Vagina (tissue), 2 donors: ENCODE results near the gene MINDY3. TPM values are rescaled to one million over a fixed set of nuclear protein-coding genes. Genes with fewer than 3 reads are reported as not detected.

ENCODE experiments used
- DNase-seq, 2 donors: peaks; one replicate each; pipeline ENCODE4 v3.0.0-alpha.2; 2017; ENCODE audit errors: extremely low spot score in 2 of 2
- H3K27ac ChIP-seq: fragments of 200-600 bp; sonication (generic); one replicate; pipeline ENCODE4 v1.5.1; 2019
- H3K27me3 ChIP-seq: fragments of 200-600 bp; sonication (generic); one replicate; pipeline ENCODE4 v1.5.1; 2019
- H3K36me3 ChIP-seq, 2 donors: fragments of 200-600 bp; sonication (generic); one replicate each; pipeline ENCODE4 v1.5.1; 2017 to 2019
- H3K4me1 ChIP-seq: fragments of 200-600 bp; sonication (generic); one replicate; pipeline ENCODE4 v1.5.1; 2019
- H3K4me3 ChIP-seq, 2 donors: fragments of 200-600 bp; sonication (generic); 1 replicate in 1 of 2; 2 replicates in 1 of 2; pipeline ENCODE4 v1.5.1; 2016 to 2019
- H3K9me3 ChIP-seq: fragments of 200-600 bp; sonication (generic); one replicate; pipeline ENCODE4 v1.5.1; 2019
- CTCF ChIP-seq, 3 experiments: fragments of 450-650 bp in 2 of 3; fragments of 200-600 bp in 1 of 3; sonication (generic) in 1 of 3; IDR thresholded peaks; one replicate each; pipeline ENCODE4 v1.5.1; 2017 to 2019; ENCODE audit warnings: antibody characterized with exemption in 3 of 3, mild to moderate bottlenecking in 2 of 3, moderate library complexity in 2 of 3
- POLR2A ChIP-seq, 2 donors: fragments of 450-650 bp; IDR thresholded peaks; one replicate each; pipeline ENCODE4 v1.6.1; 2017; ENCODE audit warnings: antibody characterized with exemption in 2 of 2, mild to moderate bottlenecking in 2 of 2, moderate library complexity in 2 of 2
- POLR2AphosphoS5 ChIP-seq, 2 donors: sonication (generic); formaldehyde crosslinking; IDR thresholded peaks; one replicate each; pipeline ENCODE4 v1.9.0; 2017; ENCODE audit warnings: antibody characterized with exemption in 2 of 2, mild to moderate bottlenecking in 2 of 2, low read depth in 1 of 2; ENCODE audit not compliant: insufficient read depth in 1 of 2
- intact Hi-C: fragments of 100-400 bp; cut with DNase I; formaldehyde crosslinking; loops from one replicate; pipeline ENCODE4 v1.15.1; 2023
- total RNA-seq: library from RNA; depleted of rRNA; stranded (reverse); fragments of >200 nt; gene quantifications from one replicate; pipeline ENCODE4 v1.2.3, GENCODE V29; 2016

The MINDY3 gene
- total RNA-seq, 1 donor from 2014 or later, result 25.0 TPM

- no peak overlapping the region for H3K27ac ChIP-seq
- H3K4me1 ChIP-seq, result peaks cover under 1% of the 10 kb centered on the region
- no peaks in the 10 kb centered on the region for H3K27me3 ChIP-seq
- TF ChIP-seq POLR2AphosphoS5 (IDR thresholded peaks at IDR 0.05; ENCODE audit: insufficient read depth in 1 of 2, low read depth in 1 of 2) (no peak), POLR2A (IDR thresholded peaks at IDR 0.05) (no peak), CTCF (IDR thresholded peaks at IDR 0.05) (no peak)
- no peak for DNase-seq
- no peaks in the 10 kb centered on the region for H3K9me3 ChIP-seq
- no peak overlapping the region for H3K4me3 ChIP-seq
- intact Hi-C loops, result no loop called here
- peaks cover 0 to 25% of the 10 kb centered on the region in 2 donors for H3K36me3 ChIP-seq
Observed at GRCh38 chr10:15783941-15784636, 76.2 kb downstream of the MINDY3 start.

GRCh38 chr10:15782851-15783250 lies 77.5 kb downstream of the MINDY3 start:
- Histone ChIP-seq H3K36me3 (peaks cover 0 to 29% of the 10 kb centered on the region in 2 donors), H3K27ac (no peak overlapping the region), H3K4me1 (no peaks in the 10 kb centered on the region), H3K4me3 (no peak overlapping the region), H3K9me3 (no peaks in the 10 kb centered on the region), H3K27me3 (no peaks in the 10 kb centered on the region)
- TF ChIP-seq POLR2AphosphoS5 (IDR thresholded peaks at IDR 0.05; ENCODE audit: insufficient read depth in 1 of 2, low read depth in 1 of 2), result no peak
- no peak for TF ChIP-seq POLR2A (IDR thresholded peaks at IDR 0.05)
- TF ChIP-seq CTCF (IDR thresholded peaks at IDR 0.05), result no peak
- intact Hi-C loops, result no loop called here
- DNase-seq, result no peak

GRCh38 chr10:15781381-15781960 lies 78.8 kb downstream of the MINDY3 start:
- Histone ChIP-seq H3K27ac (no peak overlapping the region), H3K4me3 (no peak overlapping the region), H3K36me3 (peaks cover 0 to 19% of the 10 kb centered on the region in 2 donors), H3K4me1 (no peaks in the 10 kb centered on the region), H3K27me3 (no peaks in the 10 kb centered on the region), H3K9me3 (no peaks in the 10 kb centered on the region)
- DNase-seq, result no peak
- TF ChIP-seq POLR2AphosphoS5 (IDR thresholded peaks at IDR 0.05; ENCODE audit: insufficient read depth in 1 of 2, low read depth in 1 of 2), result no peak
- TF ChIP-seq POLR2A (IDR thresholded peaks at IDR 0.05), result no peak
- no peak for TF ChIP-seq CTCF (IDR thresholded peaks at IDR 0.05)
- intact Hi-C loops, result no loop called here

GRCh38 chr10:15780353-15781135 lies 79.8 kb downstream of the MINDY3 start:
- no peak for TF ChIP-seq POLR2A (IDR thresholded peaks at IDR 0.05)
- no peak for TF ChIP-seq CTCF (IDR thresholded peaks at IDR 0.05)
- H3K9me3 ChIP-seq, result no peaks in the 10 kb centered on the region
- intact Hi-C loops, result no loop called here
- no peak overlapping the region for H3K4me3 ChIP-seq
- no peak for DNase-seq
- H3K36me3 ChIP-seq, result peaks cover 0 to 12% of the 10 kb centered on the region in 2 donors
- no peaks in the 10 kb centered on the region for H3K27me3 ChIP-seq
- no peaks in the 10 kb centered on the region for H3K4me1 ChIP-seq
- H3K27ac ChIP-seq, result no peak overlapping the region
